ENCODE measurements around the gene TCF4. TPM values are rescaled to one million over a fixed set of nuclear protein-coding genes. Genes with fewer than 3 reads are reported as not detected.

Gene TCF4
- total RNA-seq, 1 experiment from 2014 or later: 0.42 TPM

DNA sequence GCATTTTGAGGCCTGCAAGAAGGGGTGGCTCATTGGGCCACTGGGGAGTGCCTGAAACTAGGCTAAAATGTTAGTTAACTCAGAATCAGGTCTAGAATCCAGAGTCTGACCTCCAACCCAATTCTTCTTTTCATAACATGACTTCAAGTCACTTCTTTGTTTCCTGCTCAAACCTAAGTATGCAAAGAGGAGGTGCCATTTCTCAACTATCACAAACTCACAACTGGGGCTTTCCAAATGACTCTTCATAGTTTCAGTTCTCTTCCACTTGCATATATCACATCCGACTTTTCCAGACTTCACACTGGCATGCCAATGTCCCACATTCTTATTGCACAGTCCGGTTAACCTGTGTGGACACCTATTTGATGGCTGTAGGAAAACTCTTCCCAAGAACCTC, 211.6 kb downstream of the TCF4 start:
- RAD21 ChIA-PET (ENCODE audit: low non-redundant PET in 1 of 2, low total read pairs in 2 of 2, uncharacterized antibody in 2 of 2, unreplicated experiment in 2 of 2): no interaction called here
- Histone ChIP-seq H3K4me3 (replicated peaks in 1 of 2; ENCODE audit: low read depth in 1 of 2, low read length in 2 of 2) (no peak overlapping the region), H2AFZ (ENCODE audit: low read depth, low read length, poor library complexity, severe bottlenecking) (no peak overlapping the region), H3K9ac (ENCODE audit: low read length) (no peak overlapping the region), H3K79me2 (ENCODE audit: insufficient read depth, low read length) (no peaks in the 10 kb centered on the region), H3K4me2 (ENCODE audit: low read length) (no peak overlapping the region), H3K27me3 (ENCODE audit: insufficient read depth, low read length) (no peaks in the 10 kb centered on the region), H3K4me1 (ENCODE audit: control insufficient read depth in 1 of 2, insufficient read depth in 2 of 2, low read length in 2 of 2) (no peaks in the 10 kb centered on the region), H3K9me2 (ENCODE audit: insufficient read depth) (no peaks in the 10 kb centered on the region), H3K36me3 (ENCODE audit: control insufficient read depth in 1 of 2, insufficient read depth in 2 of 2, low read length in 2 of 2) (no peaks in the 10 kb centered on the region), H4K20me1 (ENCODE audit: insufficient read depth) (no peaks in the 10 kb centered on the region), H3K27ac (ENCODE audit: low read depth, low read length) (no peak overlapping the region), H3K9me3 (ENCODE audit: control insufficient read depth in 1 of 2, insufficient read depth in 1 of 2, low read depth in 1 of 2, low read length in 2 of 2) (peaks cover 0 to 3% of the 10 kb centered on the region in 2 experiments; a peak in 1 of 4 replicates)
- POLR2A ChIA-PET: no interaction called here
- no peak for ATAC-seq
- CTCF ChIA-PET: no interaction called here
- TF ChIP-seq RAD21 (IDR thresholded peaks at IDR 0.05; ENCODE audit: low read depth) (no peak), FOSL1 (IDR thresholded peaks at IDR 0.05; ENCODE audit: low read depth) (no peak), TCF7L2 (IDR thresholded peaks at IDR 0.05; ENCODE audit: borderline replicate concordance, extremely low read depth, insufficient read depth, insufficient read length) (no peak), ZFX (IDR thresholded peaks at IDR 0.05) (no peak), POLR2AphosphoS5 (IDR thresholded peaks at IDR 0.05; ENCODE audit: low read depth, low read length) (no peak), SP1 (IDR thresholded peaks at IDR 0.05; ENCODE audit: low read depth) (no peak), SRF (IDR thresholded peaks at IDR 0.05; ENCODE audit: low read depth) (no peak), CBX3 (IDR thresholded peaks at IDR 0.05; ENCODE audit: low read depth) (no peak), SIN3A (IDR thresholded peaks at IDR 0.05; ENCODE audit: low read depth) (no peak), EGR1 (IDR thresholded peaks at IDR 0.05; ENCODE audit: low read depth) (no peak)
- TF ChIP-seq, protein P1, sequence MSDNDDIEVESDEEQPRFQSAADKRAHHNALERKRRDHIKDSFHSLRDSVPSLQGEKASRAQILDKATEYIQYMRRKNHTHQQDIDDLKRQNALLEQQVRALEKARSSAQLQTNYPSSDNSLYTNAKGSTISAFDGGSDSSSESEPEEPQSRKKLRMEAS (IDR thresholded peaks at IDR 0.05): no peak
- TF ChIP-seq, protein P2, sequence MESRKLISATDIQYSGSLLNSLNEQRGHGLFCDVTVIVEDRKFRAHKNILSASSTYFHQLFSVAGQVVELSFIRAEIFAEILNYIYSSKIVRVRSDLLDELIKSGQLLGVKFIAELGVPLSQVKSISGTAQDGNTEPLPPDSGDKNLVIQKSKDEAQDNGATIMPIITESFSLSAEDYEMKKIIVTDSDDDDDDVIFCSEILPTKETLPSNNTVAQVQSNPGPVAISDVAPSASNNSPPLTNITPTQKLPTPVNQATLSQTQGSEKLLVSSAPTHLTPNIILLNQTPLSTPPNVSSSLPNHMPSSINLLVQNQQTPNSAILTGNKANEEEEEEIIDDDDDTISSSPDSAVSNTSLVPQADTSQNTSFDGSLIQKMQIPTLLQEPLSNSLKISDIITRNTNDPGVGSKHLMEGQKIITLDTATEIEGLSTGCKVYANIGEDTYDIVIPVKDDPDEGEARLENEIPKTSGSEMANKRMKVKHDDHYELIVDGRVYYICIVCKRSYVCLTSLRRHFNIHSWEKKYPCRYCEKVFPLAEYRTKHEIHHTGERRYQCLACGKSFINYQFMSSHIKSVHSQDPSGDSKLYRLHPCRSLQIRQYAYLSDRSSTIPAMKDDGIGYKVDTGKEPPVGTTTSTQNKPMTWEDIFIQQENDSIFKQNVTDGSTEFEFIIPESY (IDR thresholded peaks at IDR 0.05; ENCODE audit: extremely low read depth, insufficient replicate concordance, low read length): no peak
- no peak for DNase-seq (ENCODE audit: low read depth, low spot score)
- intact Hi-C loops (cut with micrococcal nuclease): no loop called here
- no TSS peak for BruUV-seq (replicated peaks)
